ENCODE measurements around the gene EFCAB8.

- TF ChIP-seq, protein P1, sequence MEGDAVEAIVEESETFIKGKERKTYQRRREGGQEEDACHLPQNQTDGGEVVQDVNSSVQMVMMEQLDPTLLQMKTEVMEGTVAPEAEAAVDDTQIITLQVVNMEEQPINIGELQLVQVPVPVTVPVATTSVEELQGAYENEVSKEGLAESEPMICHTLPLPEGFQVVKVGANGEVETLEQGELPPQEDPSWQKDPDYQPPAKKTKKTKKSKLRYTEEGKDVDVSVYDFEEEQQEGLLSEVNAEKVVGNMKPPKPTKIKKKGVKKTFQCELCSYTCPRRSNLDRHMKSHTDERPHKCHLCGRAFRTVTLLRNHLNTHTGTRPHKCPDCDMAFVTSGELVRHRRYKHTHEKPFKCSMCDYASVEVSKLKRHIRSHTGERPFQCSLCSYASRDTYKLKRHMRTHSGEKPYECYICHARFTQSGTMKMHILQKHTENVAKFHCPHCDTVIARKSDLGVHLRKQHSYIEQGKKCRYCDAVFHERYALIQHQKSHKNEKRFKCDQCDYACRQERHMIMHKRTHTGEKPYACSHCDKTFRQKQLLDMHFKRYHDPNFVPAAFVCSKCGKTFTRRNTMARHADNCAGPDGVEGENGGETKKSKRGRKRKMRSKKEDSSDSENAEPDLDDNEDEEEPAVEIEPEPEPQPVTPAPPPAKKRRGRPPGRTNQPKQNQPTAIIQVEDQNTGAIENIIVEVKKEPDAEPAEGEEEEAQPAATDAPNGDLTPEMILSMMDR (IDR thresholded peaks at IDR 0.05; ENCODE audit: low read depth, low read length, missing input control): no peak
- TF ChIP-seq, protein P2, sequence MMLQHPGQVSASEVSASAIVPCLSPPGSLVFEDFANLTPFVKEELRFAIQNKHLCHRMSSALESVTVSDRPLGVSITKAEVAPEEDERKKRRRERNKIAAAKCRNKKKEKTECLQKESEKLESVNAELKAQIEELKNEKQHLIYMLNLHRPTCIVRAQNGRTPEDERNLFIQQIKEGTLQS (IDR thresholded peaks at IDR 0.05): no peak
- TF ChIP-seq FOXA2 (IDR thresholded peaks at IDR 0.05) (no peak), REST (IDR thresholded peaks at IDR 0.05) (no peak), TAF1 (conservative IDR thresholded peaks at IDR 0.05) (no peak), YY1 (IDR thresholded peaks at IDR 0.05) (no peak), JUND (IDR thresholded peaks at IDR 0.05) (no peak), RAD21 (IDR thresholded peaks at IDR 0.05) (no peak), SP1 (IDR thresholded peaks at IDR 0.05) (no peak), EGR1 (IDR thresholded peaks at IDR 0.05; ENCODE audit: low read depth in 2 of 2) (no peak)
- TF ChIP-seq, protein P3, sequence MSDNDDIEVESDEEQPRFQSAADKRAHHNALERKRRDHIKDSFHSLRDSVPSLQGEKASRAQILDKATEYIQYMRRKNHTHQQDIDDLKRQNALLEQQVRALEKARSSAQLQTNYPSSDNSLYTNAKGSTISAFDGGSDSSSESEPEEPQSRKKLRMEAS (IDR thresholded peaks at IDR 0.05): no peak
These were observed 138.7 kb downstream of the EFCAB8 start for GRCh38 chr20:32997431-32997830.

Measured in liver (tissue), 3 donors.